MCF 10A (cell line): Measurements from ENCODE around the gene HIVEP1. TPM values are rescaled to one million over a fixed set of nuclear protein-coding genes. Genes with fewer than 3 reads are reported as not detected.
A peak's percentile ranks its signal among the peaks of the same experiment; 100 is the strongest.

Experiments
- BruUV-seq: library from RNA; stranded (reverse); fragments of 400-500 nt; replicated peaks from 2 replicates; lab custom pipeline; 2021; lab: Mats Ljungman, UMichigan
- CTCF ChIA-PET: fragments of 300-600 bp; sonication (Branson Sonifier 250); formaldehyde crosslinking; extraction: SDS; loops from one replicate; lab custom pipeline; 2021; ENCODE audit warnings: antibody characterized with exemption, inconsistent platforms; lab: Yijun Ruan, JAX
- POLR2A ChIA-PET: fragments of 300-600, 350-650 bp; sonication (Branson Sonifier 250); formaldehyde crosslinking; extraction: SDS; loops from one replicate; lab custom pipeline; 2020; ENCODE audit warnings: antibody characterized with exemption, inconsistent platforms; lab: Yijun Ruan, JAX
- DNase-seq: peaks from one replicate; pipeline ENCODE4 v3.0.0-alpha.2; 2018; ENCODE audit not compliant: unreplicated experiment
- H3K27ac Mint-ChIP-seq: one replicate; pipeline ENCODE4 v1.8.0; 2022; ENCODE audit warnings: mild to moderate bottlenecking, low read depth, mixed read lengths; ENCODE audit not compliant: unreplicated experiment
- H3K27me3 Mint-ChIP-seq: one replicate; pipeline ENCODE4 v1.8.0; 2022; ENCODE audit warnings: mixed read lengths; ENCODE audit not compliant: insufficient read depth, unreplicated experiment
- H3K36me3 Mint-ChIP-seq: one replicate; pipeline ENCODE4 v1.8.0; 2022; ENCODE audit warnings: mild to moderate bottlenecking, moderate library complexity, mixed read lengths; ENCODE audit not compliant: insufficient read depth, unreplicated experiment
- H3K4me1 Mint-ChIP-seq: one replicate; pipeline ENCODE4 v1.8.0; 2022; ENCODE audit warnings: mixed read lengths; ENCODE audit not compliant: insufficient read depth, unreplicated experiment
- H3K4me3 Mint-ChIP-seq: one replicate; pipeline ENCODE4 v1.8.0; 2022; ENCODE audit warnings: mild to moderate bottlenecking, moderate library complexity, mixed read lengths; ENCODE audit not compliant: unreplicated experiment
- H3K9me3 Mint-ChIP-seq: one replicate; pipeline ENCODE4 v1.8.0; 2022; ENCODE audit warnings: mixed read lengths; ENCODE audit not compliant: unreplicated experiment
- CTCF ChIP-seq: fragments of 200-600 bp; IDR thresholded peaks from one replicate; pipeline ENCODE4 v1.8.0; 2022; ENCODE audit warnings: antibody characterized with exemption, mild to moderate bottlenecking; ENCODE audit not compliant: unreplicated experiment
- intact Hi-C: fragments of 100-400 bp; cut with micrococcal nuclease; formaldehyde crosslinking; loops from 2 replicates; pipeline ENCODE4 v1.14.1; 2022
- total RNA-seq: library from RNA; stranded (reverse); gene quantifications from 2 replicates; pipeline ENCODE4 v1.2.3, GENCODE V29; 2022

The HIVEP1 gene
- total RNA-seq, 1 experiment from 2014 or later = 19.1 TPM

- DNase-seq = no peak
- ChIA-PET CTCF (interaction anchor here (1.1 kb wide), 2 partner anchors 8 to 470 kb away, joined by 3 to 4 read pairs; no protein-coding TSS in a partner anchor), POLR2A (no interaction called here)
- BruUV-seq = no TSS peak
- Mint-ChIP-seq H3K27me3 (no peaks in the 10 kb centered on the region), H3K4me3 (no peak overlapping the region), H3K9me3 (no peaks in the 10 kb centered on the region), H3K27ac (no peak overlapping the region), H3K36me3 (peaks cover 24% of the 10 kb centered on the region), H3K4me1 (no peaks in the 10 kb centered on the region)
- intact Hi-C loops = no loop called here
- TF ChIP-seq CTCF = no peak
Measured at GRCh38 chr6:12126051-12126450, 113.9 kb downstream of the HIVEP1 start.

- CTCF ChIA-PET = interaction anchor here (0.6 to 0.9 kb wide), 2 partner anchors 17 to 462 kb away, joined by 3 to 4 read pairs; no protein-coding TSS in a partner anchor
- DNase-seq = no peak
- BruUV-seq = no TSS peak
- peaks cover 20% of the 10 kb centered on the region for H3K36me3 Mint-ChIP-seq
- TF ChIP-seq CTCF = no peak
- intact Hi-C loops = no loop called here
- POLR2A ChIA-PET = no interaction called here
- H3K27me3 Mint-ChIP-seq = no peaks in the 10 kb centered on the region
- H3K4me3 Mint-ChIP-seq = no peak overlapping the region
- H3K27ac Mint-ChIP-seq = no peak overlapping the region
- no peaks in the 10 kb centered on the region for H3K4me1 Mint-ChIP-seq
- no peaks in the 10 kb centered on the region for H3K9me3 Mint-ChIP-seq
Measured at GRCh38 chr6:12129523-12129922, 117.4 kb downstream of the HIVEP1 start.

GRCh38 chr6:12132351-12133222, 120.5 kb downstream of the HIVEP1 start:
- no TSS peak for BruUV-seq
- CTCF ChIA-PET = no interaction called here

More at GRCh38 chr6:12132351-12133222, 120.5 kb downstream of the HIVEP1 start:
- H3K36me3 Mint-ChIP-seq = peaks cover 12% of the 10 kb centered on the region
- no peaks in the 10 kb centered on the region for H3K9me3 Mint-ChIP-seq
- no peak for TF ChIP-seq CTCF
- no peak for DNase-seq
- peak overlapping the region; percentile 35 for H3K27ac Mint-ChIP-seq
- POLR2A ChIA-PET = interaction anchor here (0.7 to 1.0 kb wide), 2 partner anchors 54 to 362 kb away, joined by 3 to 5 read pairs; no protein-coding TSS in a partner anchor
- peaks cover 9% of the 10 kb centered on the region for H3K4me1 Mint-ChIP-seq
- intact Hi-C loops = no loop called here
- no peaks in the 10 kb centered on the region for H3K27me3 Mint-ChIP-seq
- H3K4me3 Mint-ChIP-seq = no peak overlapping the region
